GM23338 (cell line): ENCODE data around the gene FLRT2.
A peak's percentile ranks its signal among the peaks of the same experiment; 100 is the strongest.

Experiments
- CREB1 ChIP-seq: fragments of 250-450 bp; sonication (Bioruptor Pico); IDR thresholded peaks from 2 replicates; pipeline ENCODE4 v1.5.0; 2020; ENCODE audit warnings: low read depth, mild to moderate bottlenecking, moderate library complexity
- CTCF ChIP-seq, 2 experiments: fragments of 200-600 bp in 1 of 2; sonication (generic) in 1 of 2; conservative IDR thresholded peaks; 2 replicates each; pipeline versions ENCODE4 v1.5.1 to v1.6.1; 2016 to 2017; ENCODE audit warnings: antibody characterized with exemption in 2 of 2, low read depth in 2 of 2, mild to moderate bottlenecking in 2 of 2, moderate library complexity in 1 of 2
- ETS1 ChIP-seq: IDR thresholded peaks from 2 replicates; pipeline ENCODE4 v1.6.1; 2016; ENCODE audit warnings: antibody characterized with exemption
- EZH2 ChIP-seq: fragments of 200-600 bp; sonication (generic); IDR thresholded peaks from one replicate; pipeline ENCODE4 v1.8.0; 2017; ENCODE audit warnings: antibody characterized with exemption, mild to moderate bottlenecking, low read depth; ENCODE audit not compliant: unreplicated experiment
- EZH2phosphoT487 ChIP-seq: fragments of 200-600 bp; sonication (generic); IDR thresholded peaks from one replicate; pipeline ENCODE4 v1.8.1; 2018; ENCODE audit warnings: antibody characterized with exemption; ENCODE audit not compliant: unreplicated experiment
- JUNB ChIP-seq: IDR thresholded peaks from one replicate; pipeline ENCODE4 v1.6.1; 2016; ENCODE audit warnings: antibody characterized with exemption; ENCODE audit not compliant: unreplicated experiment
- NANOG ChIP-seq: IDR thresholded peaks from 2 replicates; pipeline ENCODE4 v1.6.1; 2016; ENCODE audit warnings: antibody characterized with exemption, borderline replicate concordance
- POLR2AphosphoS5 ChIP-seq: IDR thresholded peaks from 2 replicates; pipeline ENCODE4 v1.6.1; 2016; ENCODE audit warnings: antibody characterized with exemption, low read depth
- ZNF114 ChIP-seq: fragments of 250-450 bp; sonication (Bioruptor Pico); IDR thresholded peaks from 2 replicates; pipeline ENCODE4 v1.5.0; 2020; ENCODE audit warnings: mild to moderate bottlenecking, moderate library complexity
- ZNF331 ChIP-seq: fragments of 250-450 bp; sonication (Bioruptor Pico); IDR thresholded peaks from 2 replicates; pipeline ENCODE4 v1.5.0; 2020; ENCODE audit warnings: low read depth, mild to moderate bottlenecking, moderate library complexity
- TF ChIP-seq, protein P1 (sequence below): IDR thresholded peaks from one replicate; pipeline ENCODE4 v1.6.1; 2018; ENCODE audit warnings: antibody characterized with exemption; ENCODE audit not compliant: unreplicated experiment

DNA sequence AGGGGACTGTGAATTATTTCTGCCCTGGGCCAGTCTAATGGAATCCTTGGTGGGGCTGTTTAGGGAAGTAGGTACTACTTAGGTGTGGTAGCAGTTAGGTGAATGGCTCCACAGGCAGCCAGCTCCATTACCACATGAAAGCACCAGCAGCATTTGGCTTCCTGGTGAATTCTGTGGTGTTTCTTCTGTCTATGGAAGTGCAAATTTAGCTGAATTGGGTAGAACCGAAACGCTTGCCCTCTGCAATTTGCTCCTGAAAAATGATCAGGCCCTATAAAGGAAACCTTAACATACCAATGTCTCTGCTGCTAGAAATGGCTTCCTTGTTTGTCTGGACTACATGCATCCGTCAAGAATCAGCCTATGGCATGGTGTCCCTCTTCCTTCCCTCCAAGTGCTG lies 16.4 kb downstream of the FLRT2 start:
- TF ChIP-seq CTCF (conservative IDR thresholded peaks at IDR 0.05; ENCODE audit: low read depth in 2 of 2) (no peak), EZH2phosphoT487 (no peak), CREB1 (CRISPR knock-in tag) (no peak), EZH2 (no peak), JUNB (no peak), ZNF114 (CRISPR knock-in tag) (no peak), ZNF331 (no peak), POLR2AphosphoS5 (no peak), ETS1 (no peak), NANOG (peak; percentile 75; the same call in 1 of the 2 replicates)
- TF ChIP-seq, protein P1, sequence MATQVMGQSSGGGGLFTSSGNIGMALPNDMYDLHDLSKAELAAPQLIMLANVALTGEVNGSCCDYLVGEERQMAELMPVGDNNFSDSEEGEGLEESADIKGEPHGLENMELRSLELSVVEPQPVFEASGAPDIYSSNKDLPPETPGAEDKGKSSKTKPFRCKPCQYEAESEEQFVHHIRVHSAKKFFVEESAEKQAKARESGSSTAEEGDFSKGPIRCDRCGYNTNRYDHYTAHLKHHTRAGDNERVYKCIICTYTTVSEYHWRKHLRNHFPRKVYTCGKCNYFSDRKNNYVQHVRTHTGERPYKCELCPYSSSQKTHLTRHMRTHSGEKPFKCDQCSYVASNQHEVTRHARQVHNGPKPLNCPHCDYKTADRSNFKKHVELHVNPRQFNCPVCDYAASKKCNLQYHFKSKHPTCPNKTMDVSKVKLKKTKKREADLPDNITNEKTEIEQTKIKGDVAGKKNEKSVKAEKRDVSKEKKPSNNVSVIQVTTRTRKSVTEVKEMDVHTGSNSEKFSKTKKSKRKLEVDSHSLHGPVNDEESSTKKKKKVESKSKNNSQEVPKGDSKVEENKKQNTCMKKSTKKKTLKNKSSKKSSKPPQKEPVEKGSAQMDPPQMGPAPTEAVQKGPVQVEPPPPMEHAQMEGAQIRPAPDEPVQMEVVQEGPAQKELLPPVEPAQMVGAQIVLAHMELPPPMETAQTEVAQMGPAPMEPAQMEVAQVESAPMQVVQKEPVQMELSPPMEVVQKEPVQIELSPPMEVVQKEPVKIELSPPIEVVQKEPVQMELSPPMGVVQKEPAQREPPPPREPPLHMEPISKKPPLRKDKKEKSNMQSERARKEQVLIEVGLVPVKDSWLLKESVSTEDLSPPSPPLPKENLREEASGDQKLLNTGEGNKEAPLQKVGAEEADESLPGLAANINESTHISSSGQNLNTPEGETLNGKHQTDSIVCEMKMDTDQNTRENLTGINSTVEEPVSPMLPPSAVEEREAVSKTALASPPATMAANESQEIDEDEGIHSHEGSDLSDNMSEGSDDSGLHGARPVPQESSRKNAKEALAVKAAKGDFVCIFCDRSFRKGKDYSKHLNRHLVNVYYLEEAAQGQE = no peak
